HepG2 (cell line): ENCODE measurements around the gene PLEKHA6. TPM values are rescaled to one million over a fixed set of nuclear protein-coding genes. Genes with fewer than 3 reads are reported as not detected.

Source experiments
- ATAC-seq: fragments of 200-7000 bp; cut with Tn5 transposase; 3 replicates; pipeline ENCODE4 v1.9.1; 2020; ENCODE audit warnings: mild to moderate bottlenecking, moderate library complexity
- BruUV-seq: library from RNA; stranded (reverse); fragments of 400-500 nt; replicated peaks from 2 replicates; lab custom pipeline; 2021; lab: Mats Ljungman, UMichigan
- CTCF ChIA-PET: fragments of 300-600 bp; formaldehyde crosslinking; extraction: SDS; loops from one replicate; lab custom pipeline; 2021; ENCODE audit warnings: low total read pairs, inconsistent platforms, low intra/inter-chr PET ratio; lab: Yijun Ruan, JAX
- POLR2A ChIA-PET: fragments of 350-600 bp; sonication (Branson Sonifier 250); formaldehyde crosslinking; loops from one replicate; lab custom pipeline; 2020; ENCODE audit warnings: antibody characterized with exemption, inconsistent platforms; lab: Yijun Ruan, JAX
- DNase-seq: peaks from one replicate; pipeline ENCODE4 v3.0.0-alpha.2; 2015; ENCODE audit warnings: low spot score
- FAIRE-seq: peaks from 3 replicates; lab custom pipeline; 2011; peaks lifted over from hg19 to GRCh38; lab: Jason Lieb, UNC
- H2AFZ ChIP-seq: one replicate; pipeline ENCODE4 v1.6.1; 2011; ENCODE audit warnings: low read length, inconsistent platforms
- H3K27ac ChIP-seq: fragments of 300-600 bp; 3 replicates; pipeline ENCODE4 v1.8.0; 2011; ENCODE audit warnings: mixed run types, mild to moderate bottlenecking, mixed read lengths, low read length, inconsistent platforms; ENCODE audit not compliant: insufficient read depth; ENCODE audit errors: extremely low read length
- H3K27me3 ChIP-seq, 2 experiments: fragments of 200-600 bp in 1 of 2; 2 replicates in 1 of 2; 3 replicates in 1 of 2; pipeline versions ENCODE4 v1.6.0 to v1.8.0; 2011; ENCODE audit warnings: low read length in 2 of 2, mild to moderate bottlenecking in 2 of 2, moderate library complexity in 2 of 2, inconsistent platforms in 1 of 2; ENCODE audit not compliant: insufficient read depth in 2 of 2, control insufficient read depth in 1 of 2
- H3K36me3 ChIP-seq, 2 experiments: fragments of 200-600 bp in 1 of 2; replicated peaks in 1 of 2; 2 replicates in 1 of 2; 3 replicates in 1 of 2; pipeline versions ENCODE4 v1.5.1 to v1.8.0; 2011; ENCODE audit warnings: low read length in 2 of 2, inconsistent platforms in 1 of 2; ENCODE audit not compliant: insufficient read depth in 2 of 2, control insufficient read depth in 1 of 2
- H3K4me1 ChIP-seq: 2 replicates; pipeline ENCODE4 v1.5.1; 2012; ENCODE audit warnings: low read length, inconsistent platforms; ENCODE audit not compliant: insufficient read depth
- H3K4me2 ChIP-seq: 2 replicates; pipeline ENCODE4 v1.6.0; 2011; ENCODE audit warnings: low read depth, low read length, inconsistent platforms
- H3K4me3 ChIP-seq, 3 experiments: fragments of 200-600 bp in 1 of 3; sonication (generic), shearing (Covaris generic) in 1 of 3; replicated peaks in 1 of 3; 2 replicates each; pipeline ENCODE4 v1.5.1; 2011 to 2016; ENCODE audit warnings: low read length in 3 of 3, inconsistent platforms in 2 of 3, low read depth in 2 of 3, mild to moderate bottlenecking in 2 of 3, control low read depth in 1 of 3, mixed read lengths in 1 of 3; ENCODE audit not compliant: insufficient read depth in 1 of 3
- H3K79me2 ChIP-seq: one replicate; pipeline ENCODE4 v1.6.1; 2011; ENCODE audit warnings: low read length, inconsistent platforms; ENCODE audit not compliant: insufficient read depth
- H3K9ac ChIP-seq: 2 replicates; pipeline ENCODE4 v1.6.0; 2011; ENCODE audit warnings: mild to moderate bottlenecking, low read depth, low read length, inconsistent platforms; ENCODE audit not compliant: insufficient read depth
- H3K9me3 ChIP-seq: 2 replicates; pipeline ENCODE4 v1.5.1; 2012; ENCODE audit warnings: mild to moderate bottlenecking, low read length
- H4K20me1 ChIP-seq: 2 replicates; pipeline ENCODE4 v1.6.0; 2011; ENCODE audit warnings: inconsistent platforms, mild to moderate bottlenecking, low read length, moderate library complexity; ENCODE audit not compliant: insufficient read depth
- DDIT3 ChIP-seq: sonication (generic); formaldehyde crosslinking; IDR thresholded peaks from 2 replicates; pipeline ENCODE4 v1.4.0; 2020; ENCODE audit warnings: mild to moderate bottlenecking, missing genetic modification reagents
- MAFK ChIP-seq, 2 experiments: IDR thresholded peaks in 1 of 2; conservative IDR thresholded peaks in 1 of 2; 2 replicates each; pipeline ENCODE4 v1.6.1; 2011; ENCODE audit warnings: improper control_type of control experiment in 2 of 2, low read length in 2 of 2
- MXD4 ChIP-seq: IDR thresholded peaks from 2 replicates; pipeline ENCODE4 v1.6.1; 2016; ENCODE audit warnings: mild to moderate bottlenecking, missing biosample characterization, missing genetic modification reagents
- MYNN ChIP-seq: sonication (generic); formaldehyde crosslinking; IDR thresholded peaks from 2 replicates; pipeline ENCODE4 v1.4.0; 2020; ENCODE audit warnings: mild to moderate bottlenecking, low read depth, missing genetic modification reagents
- MYPOP ChIP-seq: sonication (generic); formaldehyde crosslinking; IDR thresholded peaks from 2 replicates; pipeline ENCODE4 v1.8.1; 2023; ENCODE audit warnings: mild to moderate bottlenecking, moderate library complexity, missing genetic modification reagents
- PATZ1 ChIP-seq: sonication (generic); formaldehyde crosslinking; IDR thresholded peaks from 2 replicates; pipeline ENCODE4 v1.4.0; 2020; ENCODE audit warnings: missing genetic modification reagents
- PAWR ChIP-seq: sonication (generic); formaldehyde crosslinking; IDR thresholded peaks from 2 replicates; pipeline ENCODE4 v1.4.0; 2020; ENCODE audit warnings: missing genetic modification reagents, mild to moderate bottlenecking, borderline replicate concordance
- POLR2AphosphoS2 ChIP-seq: IDR thresholded peaks from 2 replicates; pipeline ENCODE4 v1.6.1; 2011; ENCODE audit warnings: low read depth, low read length, improper control_type of control experiment
- SMARCE1 ChIP-seq: fragments of 450-650 bp; IDR thresholded peaks from 2 replicates; pipeline ENCODE4 v1.6.1; 2017; ENCODE audit warnings: borderline replicate concordance
- U2AF1 ChIP-seq: fragments of 200-400 bp; formaldehyde crosslinking; optimal IDR thresholded peaks from 2 replicates; pipeline ENCODE3; 2017; ENCODE audit warnings: mild to moderate bottlenecking, low read depth, low read length
- ZFP41 ChIP-seq: sonication (generic); formaldehyde crosslinking; IDR thresholded peaks from 2 replicates; pipeline ENCODE4 v1.4.0; 2020; ENCODE audit warnings: mild to moderate bottlenecking, missing genetic modification reagents, borderline replicate concordance
- ZNF275 ChIP-seq: sonication (generic); formaldehyde crosslinking; IDR thresholded peaks from 2 replicates; pipeline ENCODE4 v1.8.0; 2022; ENCODE audit warnings: missing genetic modification reagents, mild to moderate bottlenecking, inconsistent platforms, borderline replicate concordance
- ZNF570 ChIP-seq: sonication (generic); formaldehyde crosslinking; IDR thresholded peaks from 2 replicates; pipeline ENCODE4 v1.4.0; 2020; ENCODE audit warnings: mild to moderate bottlenecking, missing genetic modification reagents, borderline replicate concordance
- ZNF737 ChIP-seq: sonication (generic); formaldehyde crosslinking; IDR thresholded peaks from 2 replicates; pipeline ENCODE4 v1.5.0; 2020; ENCODE audit warnings: missing genetic modification reagents, mild to moderate bottlenecking, borderline replicate concordance
- ZNF883 ChIP-seq: sonication (generic); formaldehyde crosslinking; IDR thresholded peaks from 2 replicates; pipeline ENCODE4 v1.5.1; 2020; ENCODE audit warnings: mild to moderate bottlenecking, missing genetic modification reagents; ENCODE audit errors: not compliant biosample characterization
- ZSCAN25 ChIP-seq: sonication (generic); formaldehyde crosslinking; IDR thresholded peaks from 2 replicates; pipeline ENCODE4 v1.8.0; 2022; ENCODE audit warnings: mild to moderate bottlenecking, missing genetic modification reagents
- ZXDC ChIP-seq: sonication (generic); formaldehyde crosslinking; IDR thresholded peaks from 2 replicates; pipeline ENCODE4 v1.5.0; 2020; ENCODE audit warnings: mild to moderate bottlenecking, missing genetic modification reagents
- WGBS: methylation state at CpG from one replicate; pipeline ENCODE4 v1.1.6; 2017; ENCODE audit warnings: low lambda C conversion rate; 5-methylcytosine and 5-hydroxymethylcytosine counted together
- in situ Hi-C: cut with HindIII; loops from 2 replicates; pipeline ENCODE4 v1.10.0; 2017; ENCODE audit warnings: low pct_unique_long_range_greater_than_20kb; ENCODE audit not compliant: extremely low pct_ligation_motif_present
- intact Hi-C: fragments of 100-400 bp; cut with micrococcal nuclease; formaldehyde crosslinking; loops from one replicate; pipeline ENCODE4 v1.10.0; 2022; ENCODE audit not compliant: unreplicated experiment
- polyA plus RNA-seq, 8 experiments: library from polyadenylated mRNA; depleted of rRNA in 3 of 8; stranded (reverse) in 7 of 8; unstranded in 1 of 8; fragments of >200 nt; fragmentation: Illumina TruSeq in 4 of 8; extraction: Trizol in 4 of 8; gene quantifications; 2 replicates each; pipeline versions ENCODE4 v1.2.1 to v1.2.3, GENCODE V29; 2011 to 2016; ENCODE audit warnings: low read depth in 4 of 8, missing spikeins in 1 of 8, mixed read lengths in 1 of 8; ENCODE audit not compliant: insufficient read depth in 1 of 8
- total RNA-seq, 5 experiments: library from RNA; depleted of rRNA; stranded (reverse); fragments of >200 nt; fragmentation: Illumina TruSeq; extraction: Trizol; gene quantifications; 2 replicates each; pipeline ENCODE4 v1.2.3, GENCODE V29; 2016; ENCODE audit warnings: low read depth in 1 of 5

PLEKHA6 gene
- total and polyA plus RNA-seq, 2 of the 13 experiments (the other 11 are each of a cell fraction or from before 2014, with no cell fraction given), result 5.3 to 11.4 TPM

- FAIRE-seq (no peak), ATAC-seq (no peak), DNase-seq (no peak)
- BruUV-seq, result no TSS peak
- intact Hi-C loops, result no loop called here
- no peaks in the 10 kb centered on the region for H3K9me3 ChIP-seq
- WGBS, result 84% methylated on average over 7 of the region's 8 CpGs
- no peak overlapping the region for H3K4me3 ChIP-seq
- H3K4me1 ChIP-seq, result peaks cover 47% of the 10 kb centered on the region
- no peaks in the 10 kb centered on the region for H3K79me2 ChIP-seq
- H3K27me3 ChIP-seq, result no peaks in the 10 kb centered on the region
- POLR2A ChIA-PET, result interaction anchor here (2.2 kb wide), 1 partner anchor 10 kb away, joined by 7 read pairs; no protein-coding TSS in a partner anchor
- no peak overlapping the region for H2AFZ ChIP-seq
- no peak overlapping the region for H3K9ac ChIP-seq
- no peak overlapping the region for H3K4me2 ChIP-seq
- no peak overlapping the region for H3K27ac ChIP-seq
- peaks cover 7 to 30% of the 10 kb centered on the region in 2 experiments; a peak in 4 of 5 replicates for H3K36me3 ChIP-seq
- in situ Hi-C loops, result loop anchor here (5.0 kb wide), 1 partner anchor 97 kb away; no protein-coding TSS in a partner anchor
- no peaks in the 10 kb centered on the region for H4K20me1 ChIP-seq
- CTCF ChIA-PET, result no interaction called here
- no peak for TF ChIP-seq SMARCE1
- no peak for TF ChIP-seq ZSCAN25
- no peak for TF ChIP-seq POLR2AphosphoS2
- TF ChIP-seq ZFP41 (CRISPR knock-in tag), result no peak
- TF ChIP-seq ZXDC, result no peak
- no peak for TF ChIP-seq U2AF1
- no peak for TF ChIP-seq MYPOP
- no peak for TF ChIP-seq PATZ1 (CRISPR knock-in tag)
- TF ChIP-seq MXD4 (CRISPR knock-in tag), result no peak
- TF ChIP-seq ZNF737 (CRISPR knock-in tag), result no peak
- no peak for TF ChIP-seq ZNF275
- no peak for TF ChIP-seq ZNF570 (CRISPR knock-in tag)
- no peak for TF ChIP-seq ZNF883
- no peak for TF ChIP-seq MYNN (CRISPR knock-in tag)
- no peak for TF ChIP-seq DDIT3 (CRISPR knock-in tag)
- no peak for TF ChIP-seq MAFK (conservative IDR thresholded peaks at IDR 0.05 in 1 of 2, IDR thresholded peaks at IDR 0.05 in 1 of 2; ENCODE audit: low read length in 2 of 2)
- no peak for TF ChIP-seq PAWR (CRISPR knock-in tag)
Measured at GRCh38 chr1:204264805-204265204, 94.9 kb downstream of the PLEKHA6 start.
